Esophagus muscularis mucosa (tissue), 4 donors: ENCODE measurements around the gene TRPV2.

ENCODE experiments used
- CTCF ChIP-seq, 3 experiments: fragments of 200-600 bp in 2 of 3; fragments of 450-650 bp in 1 of 3; sonication (generic) in 2 of 3; IDR thresholded peaks; one replicate each; pipeline ENCODE4 v1.5.1; 2017 to 2019; ENCODE audit warnings: antibody characterized with exemption in 3 of 3, mild to moderate bottlenecking in 2 of 3, moderate library complexity in 1 of 3
- EP300 ChIP-seq: sonication (generic); formaldehyde crosslinking; IDR thresholded peaks from one replicate; pipeline ENCODE4 v1.6.1; 2017; ENCODE audit warnings: antibody characterized with exemption
- POLR2A ChIP-seq: fragments of 450-650 bp; IDR thresholded peaks from one replicate; pipeline ENCODE4 v1.6.1; 2017; ENCODE audit warnings: antibody characterized with exemption, moderate library complexity, mild to moderate bottlenecking, low read depth
- POLR2AphosphoS5 ChIP-seq, 2 donors: sonication (generic); formaldehyde crosslinking; IDR thresholded peaks; one replicate each; pipeline ENCODE4 v1.6.1; 2017; ENCODE audit warnings: antibody characterized with exemption in 2 of 2

- no peak for TF ChIP-seq CTCF (IDR thresholded peaks at IDR 0.05)
- TF ChIP-seq EP300: no peak
- no peak for TF ChIP-seq POLR2A
- no peak for TF ChIP-seq POLR2AphosphoS5 (IDR thresholded peaks at IDR 0.05)
These were observed 3.3 kb downstream of the TRPV2 start for GRCh38 chr17:16418685-16419068.
